SK-N-SH (cell line): ENCODE data around the gene MTARC1. TPM values are rescaled to one million over a fixed set of nuclear protein-coding genes. Genes with fewer than 3 reads are reported as not detected.

Experiments
- CTCF ChIA-PET: fragments of 300-600, 350-600 bp; formaldehyde crosslinking; extraction: SDS; loops from one replicate; lab custom pipeline; 2021; lab: Yijun Ruan, JAX
- POLR2A ChIA-PET: fragments of 350-600 bp; sonication (Branson Sonifier 250); formaldehyde crosslinking; extraction: SDS; loops from one replicate; lab custom pipeline; 2020; ENCODE audit warnings: antibody characterized with exemption, inconsistent platforms; lab: Yijun Ruan, JAX
- DNase-seq: peaks from one replicate; pipeline ENCODE4 v3.0.0; 2012
- H2AFZ ChIP-seq: fragments of 200-600 bp; sonication (generic); 2 replicates; pipeline ENCODE4 v1.8.1; 2016; ENCODE audit warnings: antibody characterized with exemption, mild to moderate bottlenecking, low read depth
- H3F3A ChIP-seq: fragments of 200-600 bp; sonication (generic); replicated peaks from 2 replicates; pipeline ENCODE3; 2016; ENCODE audit warnings: antibody characterized with exemption, mild to moderate bottlenecking; ENCODE audit not compliant: insufficient read depth
- H3K27ac ChIP-seq, 2 experiments: fragments of 200-500 bp in 1 of 2; fragments of 200-600 bp in 1 of 2; sonication (Bioruptor generic) in 1 of 2; sonication (generic), shearing (Covaris generic) in 1 of 2; 2 replicates each; pipeline versions ENCODE4 v1.5.1 to v1.6.1; 2014 to 2016; ENCODE audit warnings: low read depth in 2 of 2, inconsistent platforms in 1 of 2, low read length in 1 of 2, mild to moderate bottlenecking in 1 of 2, mixed read lengths in 1 of 2
- H3K27me3 ChIP-seq: fragments of 200-600 bp; sonication (generic), shearing (Covaris generic); 2 replicates; pipeline ENCODE4 v1.6.1; 2016; ENCODE audit warnings: mixed run types; ENCODE audit not compliant: insufficient read depth
- H3K36me3 ChIP-seq, 2 experiments: fragments of 200-500 bp in 1 of 2; fragments of 200-600 bp in 1 of 2; sonication (Bioruptor generic) in 1 of 2; sonication (generic) in 1 of 2; replicated peaks in 1 of 2; 2 replicates each; pipeline versions ENCODE3 to v1.5.1; 2014 to 2016; ENCODE audit warnings: low read length in 1 of 2, mild to moderate bottlenecking in 1 of 2; ENCODE audit not compliant: insufficient read depth in 2 of 2, control insufficient read depth in 1 of 2
- H3K4me1 ChIP-seq, 2 experiments: fragments of 200-500 bp in 1 of 2; fragments of 200-600 bp in 1 of 2; sonication (Bioruptor generic) in 1 of 2; sonication (generic), shearing (Covaris generic) in 1 of 2; 2 replicates each; pipeline versions ENCODE4 v1.5.1 to v1.6.1; 2014 to 2016; ENCODE audit warnings: low read depth in 1 of 2, low read length in 1 of 2, mixed run types in 1 of 2; ENCODE audit not compliant: insufficient read depth in 2 of 2, control insufficient read depth in 1 of 2
- H3K4me2 ChIP-seq: fragments of 200-600 bp; sonication (generic), shearing (Covaris generic); 2 replicates; pipeline ENCODE4 v1.6.1; 2017; ENCODE audit warnings: mixed run types
- H3K4me3 ChIP-seq, 2 experiments: fragments of 200-500 bp in 1 of 2; fragments of 200-600 bp in 1 of 2; sonication (Bioruptor generic) in 1 of 2; sonication (generic), shearing (Covaris generic) in 1 of 2; 2 replicates each; pipeline versions ENCODE4 v1.5.1 to v1.8.1; 2014 to 2016; ENCODE audit warnings: low read depth in 2 of 2, inconsistent platforms in 1 of 2, low read length in 1 of 2, mild to moderate bottlenecking in 1 of 2, mixed read lengths in 1 of 2, moderate library complexity in 1 of 2
- H3K79me2 ChIP-seq: fragments of 200-600 bp; sonication (generic); 2 replicates; pipeline ENCODE4 v1.8.1; 2017; ENCODE audit warnings: mild to moderate bottlenecking; ENCODE audit not compliant: insufficient read depth
- H3K9ac ChIP-seq: fragments of 200-600 bp; sonication (generic); 2 replicates; pipeline ENCODE4 v1.6.1; 2017; ENCODE audit warnings: mixed run types
- H3K9me2 ChIP-seq: fragments of 200-600 bp; sonication (generic); 2 replicates; pipeline ENCODE4 v1.6.1; 2017; ENCODE audit warnings: mixed run types
- H3K9me3 ChIP-seq: fragments of 200-600 bp; sonication (generic); 2 replicates; pipeline ENCODE4 v1.6.1; 2017; ENCODE audit warnings: mixed run types, mild to moderate bottlenecking, moderate library complexity
- H4K20me1 ChIP-seq: fragments of 200-600 bp; sonication (generic); 2 replicates; pipeline ENCODE4 v1.6.1; 2017; ENCODE audit warnings: mild to moderate bottlenecking, mixed run types; ENCODE audit not compliant: insufficient read depth
- CHD2 ChIP-seq: fragments of 150-350 bp; IDR thresholded peaks from 2 replicates; pipeline ENCODE4 v1.6.1; 2018; ENCODE audit warnings: low read length; ENCODE audit not compliant: partially characterized antibody
- ELF1 ChIP-seq: IDR thresholded peaks from 2 replicates; pipeline ENCODE4 v1.4.0; 2012
- EP300 ChIP-seq, 2 experiments: IDR thresholded peaks; 2 replicates each; pipeline versions ENCODE4 v1.4.0 to v1.6.1; 2012; ENCODE audit warnings: borderline replicate concordance in 1 of 2, low read depth in 1 of 2, low read length in 1 of 2
- EZH2phosphoT487 ChIP-seq: fragments of 200-600 bp; sonication (generic); IDR thresholded peaks from 2 replicates; pipeline ENCODE4 v1.6.1; 2017; ENCODE audit warnings: low read depth, mixed run types, mild to moderate bottlenecking, antibody characterized with exemption, moderate library complexity, borderline replicate concordance
- GABPA ChIP-seq: IDR thresholded peaks from 2 replicates; pipeline ENCODE4 v1.4.0; 2012; ENCODE audit warnings: low read depth, mild to moderate bottlenecking
- JUND ChIP-seq: IDR thresholded peaks from 2 replicates; pipeline ENCODE4 v1.4.0; 2012
- MEF2A ChIP-seq: IDR thresholded peaks from 2 replicates; pipeline ENCODE4 v1.4.0; 2012; ENCODE audit warnings: low read depth, borderline replicate concordance
- NRF1 ChIP-seq: IDR thresholded peaks from 2 replicates; pipeline ENCODE4 v1.6.1; 2012; ENCODE audit warnings: low read depth, mild to moderate bottlenecking, low read length
- RCOR1 ChIP-seq: fragments of 150-350 bp; IDR thresholded peaks from 2 replicates; pipeline ENCODE4 v1.6.1; 2017; ENCODE audit warnings: antibody characterized with exemption, low read length
- RFX5 ChIP-seq: IDR thresholded peaks from 2 replicates; pipeline ENCODE4 v1.6.1; 2012; ENCODE audit warnings: mild to moderate bottlenecking, improper control_type of control experiment, low read length
- RXRA ChIP-seq: IDR thresholded peaks from 2 replicates; pipeline ENCODE4 v1.4.0; 2012; ENCODE audit warnings: low read depth, mild to moderate bottlenecking, borderline replicate concordance
- TAF1 ChIP-seq: IDR thresholded peaks from 2 replicates; pipeline ENCODE4 v1.6.1; 2012; ENCODE audit warnings: low read depth, mild to moderate bottlenecking, low read length, moderate library complexity, borderline replicate concordance
- WGBS: methylation state at CpG from one replicate; pipeline ENCODE4 v1.1.6; 2017; ENCODE audit warnings: low lambda C conversion rate; 5-methylcytosine and 5-hydroxymethylcytosine counted together
- polyA plus RNA-seq, 3 experiments: library from polyadenylated mRNA; depleted of rRNA; stranded (reverse); fragments of >200 nt; gene quantifications; 2 replicates each; pipeline ENCODE4 v1.2.3, GENCODE V29; 2012
- TF ChIP-seq, protein P1 (sequence below): fragments of 150-350 bp; IDR thresholded peaks from 2 replicates; pipeline ENCODE4 v1.6.1; 2016; ENCODE audit warnings: mild to moderate bottlenecking, low read depth, low read length
- TF ChIP-seq, protein P2 (sequence below): fragments of 200-600 bp; sonication (generic); IDR thresholded peaks from 2 replicates; pipeline ENCODE4 v1.6.1; 2017; ENCODE audit warnings: antibody characterized with exemption, mild to moderate bottlenecking, moderate library complexity
- TF ChIP-seq, protein P3 (sequence below): IDR thresholded peaks from 2 replicates; pipeline ENCODE4 v1.6.1; 2012; ENCODE audit warnings: mild to moderate bottlenecking, low read depth, low read length, moderate library complexity
- TF ChIP-seq, protein P4 (sequence below): IDR thresholded peaks from 2 replicates; pipeline ENCODE4 v1.4.0; 2012; ENCODE audit warnings: low read depth, borderline replicate concordance
- TF ChIP-seq, protein P5 (sequence below): fragments of 150-350 bp; IDR thresholded peaks from 2 replicates; pipeline ENCODE4 v1.6.1; 2017; ENCODE audit warnings: antibody characterized with exemption, low read length, low read depth, borderline replicate concordance
- TF ChIP-seq, protein P6 (sequence below): IDR thresholded peaks from 2 replicates; pipeline ENCODE4 v1.4.0; 2012; ENCODE audit warnings: low read depth

MTARC1 gene
- polyA plus RNA-seq, 1 of the 3 experiments (the other 2 are of a cell fraction): 6.1 TPM

DNA sequence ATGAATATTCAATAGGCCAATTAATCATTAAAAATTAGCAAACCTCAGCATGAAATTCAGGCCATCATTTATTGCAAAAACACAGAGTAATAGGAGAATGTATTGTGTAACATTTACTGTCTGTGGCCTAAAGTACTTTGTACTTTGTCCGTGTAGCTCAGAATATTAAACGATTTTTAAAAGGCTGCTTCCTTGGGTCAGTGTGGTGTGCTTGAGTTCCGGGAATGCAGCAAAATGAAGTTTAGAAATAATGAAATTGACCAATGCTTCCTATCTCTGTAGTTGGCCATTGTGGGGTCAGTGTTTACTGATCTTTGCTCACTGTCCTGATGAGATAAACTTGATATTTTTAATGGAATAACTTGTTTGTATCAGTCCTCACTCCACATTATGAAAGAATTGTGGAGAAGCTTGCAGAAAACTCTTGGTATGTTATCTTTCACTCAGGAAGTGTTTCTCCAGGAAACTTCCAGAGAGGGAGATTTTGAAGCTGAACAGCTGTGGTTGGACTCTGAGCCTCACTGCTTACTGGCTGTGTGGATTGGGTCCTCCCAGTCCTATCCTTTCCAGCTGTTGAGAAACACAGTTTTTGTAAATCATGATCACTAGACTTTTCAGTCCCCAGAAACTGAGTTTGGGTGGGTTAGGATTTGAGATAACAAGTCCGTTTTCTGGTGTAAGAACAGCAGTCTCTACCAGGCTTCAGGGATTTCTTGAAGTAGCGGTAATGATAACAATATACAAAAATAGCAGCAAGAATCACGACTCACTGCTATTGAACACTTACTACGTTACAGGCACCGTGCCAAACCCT is 19.2 kb upstream of the MTARC1 start:
- no peak overlapping the region for H3K4me3 ChIP-seq
- ChIA-PET POLR2A (interaction anchor here (1.2 kb wide), 1 partner anchor 19 kb away, joined by 3 read pairs; the partner anchor contains the start of gene MTARC1), CTCF (interaction anchor here (0.6 to 1.4 kb wide), 3 partner anchors 9 to 36 kb away, joined by 4 to 5 read pairs (median 4); no protein-coding TSS in a partner anchor)
- no peak overlapping the region for H2AFZ ChIP-seq
- no peaks in the 10 kb centered on the region for H4K20me1 ChIP-seq
- TF ChIP-seq MEF2A (no peak), NRF1 (no peak), JUND (no peak), CHD2 (no peak), RFX5 (no peak), RCOR1 (no peak), RXRA (no peak), EP300 (IDR thresholded peaks at IDR 0.05; ENCODE audit: borderline replicate concordance in 1 of 2, low read depth in 1 of 2, low read length in 1 of 2) (no peak), ELF1 (no peak), GABPA (no peak), TAF1 (no peak), EZH2phosphoT487 (no peak)
- TF ChIP-seq, protein P1, sequence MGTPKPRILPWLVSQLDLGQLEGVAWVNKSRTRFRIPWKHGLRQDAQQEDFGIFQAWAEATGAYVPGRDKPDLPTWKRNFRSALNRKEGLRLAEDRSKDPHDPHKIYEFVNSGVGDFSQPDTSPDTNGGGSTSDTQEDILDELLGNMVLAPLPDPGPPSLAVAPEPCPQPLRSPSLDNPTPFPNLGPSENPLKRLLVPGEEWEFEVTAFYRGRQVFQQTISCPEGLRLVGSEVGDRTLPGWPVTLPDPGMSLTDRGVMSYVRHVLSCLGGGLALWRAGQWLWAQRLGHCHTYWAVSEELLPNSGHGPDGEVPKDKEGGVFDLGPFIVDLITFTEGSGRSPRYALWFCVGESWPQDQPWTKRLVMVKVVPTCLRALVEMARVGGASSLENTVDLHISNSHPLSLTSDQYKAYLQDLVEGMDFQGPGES: no peak
- TF ChIP-seq, protein P2, sequence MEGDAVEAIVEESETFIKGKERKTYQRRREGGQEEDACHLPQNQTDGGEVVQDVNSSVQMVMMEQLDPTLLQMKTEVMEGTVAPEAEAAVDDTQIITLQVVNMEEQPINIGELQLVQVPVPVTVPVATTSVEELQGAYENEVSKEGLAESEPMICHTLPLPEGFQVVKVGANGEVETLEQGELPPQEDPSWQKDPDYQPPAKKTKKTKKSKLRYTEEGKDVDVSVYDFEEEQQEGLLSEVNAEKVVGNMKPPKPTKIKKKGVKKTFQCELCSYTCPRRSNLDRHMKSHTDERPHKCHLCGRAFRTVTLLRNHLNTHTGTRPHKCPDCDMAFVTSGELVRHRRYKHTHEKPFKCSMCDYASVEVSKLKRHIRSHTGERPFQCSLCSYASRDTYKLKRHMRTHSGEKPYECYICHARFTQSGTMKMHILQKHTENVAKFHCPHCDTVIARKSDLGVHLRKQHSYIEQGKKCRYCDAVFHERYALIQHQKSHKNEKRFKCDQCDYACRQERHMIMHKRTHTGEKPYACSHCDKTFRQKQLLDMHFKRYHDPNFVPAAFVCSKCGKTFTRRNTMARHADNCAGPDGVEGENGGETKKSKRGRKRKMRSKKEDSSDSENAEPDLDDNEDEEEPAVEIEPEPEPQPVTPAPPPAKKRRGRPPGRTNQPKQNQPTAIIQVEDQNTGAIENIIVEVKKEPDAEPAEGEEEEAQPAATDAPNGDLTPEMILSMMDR: no peak
- TF ChIP-seq, protein P3, sequence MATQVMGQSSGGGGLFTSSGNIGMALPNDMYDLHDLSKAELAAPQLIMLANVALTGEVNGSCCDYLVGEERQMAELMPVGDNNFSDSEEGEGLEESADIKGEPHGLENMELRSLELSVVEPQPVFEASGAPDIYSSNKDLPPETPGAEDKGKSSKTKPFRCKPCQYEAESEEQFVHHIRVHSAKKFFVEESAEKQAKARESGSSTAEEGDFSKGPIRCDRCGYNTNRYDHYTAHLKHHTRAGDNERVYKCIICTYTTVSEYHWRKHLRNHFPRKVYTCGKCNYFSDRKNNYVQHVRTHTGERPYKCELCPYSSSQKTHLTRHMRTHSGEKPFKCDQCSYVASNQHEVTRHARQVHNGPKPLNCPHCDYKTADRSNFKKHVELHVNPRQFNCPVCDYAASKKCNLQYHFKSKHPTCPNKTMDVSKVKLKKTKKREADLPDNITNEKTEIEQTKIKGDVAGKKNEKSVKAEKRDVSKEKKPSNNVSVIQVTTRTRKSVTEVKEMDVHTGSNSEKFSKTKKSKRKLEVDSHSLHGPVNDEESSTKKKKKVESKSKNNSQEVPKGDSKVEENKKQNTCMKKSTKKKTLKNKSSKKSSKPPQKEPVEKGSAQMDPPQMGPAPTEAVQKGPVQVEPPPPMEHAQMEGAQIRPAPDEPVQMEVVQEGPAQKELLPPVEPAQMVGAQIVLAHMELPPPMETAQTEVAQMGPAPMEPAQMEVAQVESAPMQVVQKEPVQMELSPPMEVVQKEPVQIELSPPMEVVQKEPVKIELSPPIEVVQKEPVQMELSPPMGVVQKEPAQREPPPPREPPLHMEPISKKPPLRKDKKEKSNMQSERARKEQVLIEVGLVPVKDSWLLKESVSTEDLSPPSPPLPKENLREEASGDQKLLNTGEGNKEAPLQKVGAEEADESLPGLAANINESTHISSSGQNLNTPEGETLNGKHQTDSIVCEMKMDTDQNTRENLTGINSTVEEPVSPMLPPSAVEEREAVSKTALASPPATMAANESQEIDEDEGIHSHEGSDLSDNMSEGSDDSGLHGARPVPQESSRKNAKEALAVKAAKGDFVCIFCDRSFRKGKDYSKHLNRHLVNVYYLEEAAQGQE: no peak
- TF ChIP-seq, protein P4, sequence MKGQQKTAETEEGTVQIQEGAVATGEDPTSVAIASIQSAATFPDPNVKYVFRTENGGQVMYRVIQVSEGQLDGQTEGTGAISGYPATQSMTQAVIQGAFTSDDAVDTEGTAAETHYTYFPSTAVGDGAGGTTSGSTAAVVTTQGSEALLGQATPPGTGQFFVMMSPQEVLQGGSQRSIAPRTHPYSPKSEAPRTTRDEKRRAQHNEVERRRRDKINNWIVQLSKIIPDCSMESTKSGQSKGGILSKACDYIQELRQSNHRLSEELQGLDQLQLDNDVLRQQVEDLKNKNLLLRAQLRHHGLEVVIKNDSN: no peak
- TF ChIP-seq, protein P5, sequence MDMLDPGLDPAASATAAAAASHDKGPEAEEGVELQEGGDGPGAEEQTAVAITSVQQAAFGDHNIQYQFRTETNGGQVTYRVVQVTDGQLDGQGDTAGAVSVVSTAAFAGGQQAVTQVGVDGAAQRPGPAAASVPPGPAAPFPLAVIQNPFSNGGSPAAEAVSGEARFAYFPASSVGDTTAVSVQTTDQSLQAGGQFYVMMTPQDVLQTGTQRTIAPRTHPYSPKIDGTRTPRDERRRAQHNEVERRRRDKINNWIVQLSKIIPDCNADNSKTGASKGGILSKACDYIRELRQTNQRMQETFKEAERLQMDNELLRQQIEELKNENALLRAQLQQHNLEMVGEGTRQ: no peak
- TF ChIP-seq, protein P6, sequence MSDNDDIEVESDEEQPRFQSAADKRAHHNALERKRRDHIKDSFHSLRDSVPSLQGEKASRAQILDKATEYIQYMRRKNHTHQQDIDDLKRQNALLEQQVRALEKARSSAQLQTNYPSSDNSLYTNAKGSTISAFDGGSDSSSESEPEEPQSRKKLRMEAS: no peak
- TF ChIP-seq, all 33 proteins: peak for 0
- no peak overlapping the region for H3K9ac ChIP-seq
- 72% methylated on average over 8 of the region's 8 CpGs for WGBS
- no peaks in the 10 kb centered on the region for H3K4me1 ChIP-seq
- H3K9me2 ChIP-seq: no peaks in the 10 kb centered on the region
- H3K36me3 ChIP-seq: peaks cover 0 to 19% of the 10 kb centered on the region in 2 experiments
- no peaks in the 10 kb centered on the region for H3F3A ChIP-seq
- H3K4me2 ChIP-seq: no peak overlapping the region
- no peaks in the 10 kb centered on the region for H3K27me3 ChIP-seq
- DNase-seq: no peak
- no peaks in the 10 kb centered on the region for H3K9me3 ChIP-seq
- no peaks in the 10 kb centered on the region for H3K79me2 ChIP-seq
- no peak overlapping the region for H3K27ac ChIP-seq
